Smooth muscle cell (in vitro differentiated cells): ENCODE data around the gene DEPDC1B. TPM values are rescaled to one million over a fixed set of nuclear protein-coding genes. Genes with fewer than 3 reads are reported as not detected.
"Not testable (repeated sequence)": the region's sequence is repeated elsewhere in the genome, so short reads cannot be mapped to it uniquely, and the experiment has no call there.

Experiments used
- DNase-seq: peaks from one replicate; lab custom pipeline; 2025; ENCODE audit not compliant: unreplicated experiment; lab: John Stamatoyannopoulos, UW
- H2AFZ ChIP-seq: fragments of 200-600 bp; sonication (generic); 2 replicates; pipeline ENCODE4 v1.6.0; 2016; ENCODE audit warnings: antibody characterized with exemption, low read depth, mild to moderate bottlenecking
- H3F3A ChIP-seq: fragments of 200-600 bp; sonication (generic); 2 replicates; pipeline ENCODE4 v1.6.0; 2017; ENCODE audit warnings: antibody characterized with exemption, low read depth
- H3K27ac ChIP-seq: fragments of 200-600 bp; sonication (generic); 2 replicates; pipeline ENCODE4 v1.5.1; 2016; ENCODE audit warnings: low read depth, mild to moderate bottlenecking
- H3K27me3 ChIP-seq: fragments of 200-600 bp; sonication (generic); 2 replicates; pipeline ENCODE4 v1.6.1; 2016; ENCODE audit warnings: low read depth, mild to moderate bottlenecking
- H3K36me3 ChIP-seq: fragments of 200-600 bp; sonication (generic); 2 replicates; pipeline ENCODE4 v1.5.1; 2016; ENCODE audit warnings: low read depth
- H3K4me1 ChIP-seq: fragments of 200-600 bp; sonication (generic); 2 replicates; pipeline ENCODE4 v1.5.1; 2016; ENCODE audit warnings: low read depth
- H3K4me2 ChIP-seq: fragments of 200-600 bp; sonication (generic); 2 replicates; pipeline ENCODE4 v1.6.0; 2016; ENCODE audit warnings: mild to moderate bottlenecking
- H3K4me3 ChIP-seq: fragments of 200-600 bp; sonication (generic); 2 replicates; pipeline ENCODE4 v1.5.1; 2016; ENCODE audit warnings: mild to moderate bottlenecking
- H3K79me2 ChIP-seq: fragments of 200-600 bp; sonication (generic); 2 replicates; pipeline ENCODE4 v1.6.0; 2016; ENCODE audit warnings: low read depth, mild to moderate bottlenecking
- H3K9ac ChIP-seq: fragments of 200-600 bp; sonication (generic); 2 replicates; pipeline ENCODE4 v1.6.0; 2016; ENCODE audit warnings: low read depth
- H3K9me3 ChIP-seq: fragments of 200-600 bp; sonication (generic); replicated peaks from 2 replicates; pipeline ENCODE4 v1.5.1; 2016; ENCODE audit warnings: low read depth
- H4K20me1 ChIP-seq: fragments of 200-600 bp; sonication (generic); 2 replicates; pipeline ENCODE4 v1.6.0; 2016; ENCODE audit warnings: low read depth
- WGBS: methylation state at CpG from one replicate; pipeline ENCODE4 v1.1.7; 2016; ENCODE audit warnings: low lambda C conversion rate; 5-methylcytosine and 5-hydroxymethylcytosine counted together
- polyA plus RNA-seq: library from polyadenylated mRNA; unstranded; fragments of >200 nt; fragmentation: Nextera tagmentation; extraction: Ambion mirVana; gene quantifications from 2 replicates; pipeline ENCODE4 v1.2.1, GENCODE V29; 2016
- total RNA-seq: library from RNA; depleted of rRNA; stranded (reverse); fragments of >200 nt; gene quantifications from 2 replicates; pipeline ENCODE4 v1.2.3, GENCODE V29; 2014
- TF ChIP-seq, protein P1 (sequence below): fragments of 200-600 bp; sonication (generic); IDR thresholded peaks from 2 replicates; pipeline ENCODE4 v1.5.1; 2017; ENCODE audit warnings: borderline replicate concordance, mild to moderate bottlenecking, antibody characterized with exemption; ENCODE audit not compliant: insufficient read depth, poor library complexity, severe bottlenecking

Gene DEPDC1B
- total and polyA plus RNA-seq, 2 experiments from 2014 or later, result 2.7 to 5.8 TPM

DNA sequence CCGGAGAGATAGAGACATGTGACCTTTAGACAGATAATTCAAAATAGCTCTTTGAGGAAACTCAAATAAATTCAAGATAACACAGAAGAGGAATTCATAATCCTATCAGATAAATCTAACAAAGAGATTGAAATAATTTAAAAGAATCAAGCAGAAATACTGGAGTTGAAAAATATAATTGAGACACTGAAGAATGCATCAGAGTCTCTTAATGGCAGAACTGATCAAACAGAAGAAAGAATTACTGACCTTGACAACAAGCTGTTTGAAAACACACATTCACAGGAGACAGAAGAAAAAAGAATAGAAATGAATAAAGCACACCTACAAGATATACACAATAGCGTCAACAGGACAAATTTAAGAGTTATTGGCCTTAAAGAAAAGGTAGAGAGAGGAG is 40.4 kb upstream of the DEPDC1B start:
- Histone ChIP-seq H3K27ac (no peak overlapping the region), H3K36me3 (no peaks in the 10 kb centered on the region), H2AFZ (no peak overlapping the region), H3K27me3 (no peaks in the 10 kb centered on the region), H3K4me3 (no peak overlapping the region), H3K9me3 (no peaks in the 10 kb centered on the region), H3K9ac (no peak overlapping the region), H4K20me1 (no peaks in the 10 kb centered on the region), H3K79me2 (no peaks in the 10 kb centered on the region), H3F3A (no peaks in the 10 kb centered on the region), H3K4me1 (no peaks in the 10 kb centered on the region), H3K4me2 (no peak overlapping the region)
- WGBS, result 98% methylated on average over 2 of the region's 2 CpGs
- DNase-seq, result no peak
- TF ChIP-seq, protein P1, sequence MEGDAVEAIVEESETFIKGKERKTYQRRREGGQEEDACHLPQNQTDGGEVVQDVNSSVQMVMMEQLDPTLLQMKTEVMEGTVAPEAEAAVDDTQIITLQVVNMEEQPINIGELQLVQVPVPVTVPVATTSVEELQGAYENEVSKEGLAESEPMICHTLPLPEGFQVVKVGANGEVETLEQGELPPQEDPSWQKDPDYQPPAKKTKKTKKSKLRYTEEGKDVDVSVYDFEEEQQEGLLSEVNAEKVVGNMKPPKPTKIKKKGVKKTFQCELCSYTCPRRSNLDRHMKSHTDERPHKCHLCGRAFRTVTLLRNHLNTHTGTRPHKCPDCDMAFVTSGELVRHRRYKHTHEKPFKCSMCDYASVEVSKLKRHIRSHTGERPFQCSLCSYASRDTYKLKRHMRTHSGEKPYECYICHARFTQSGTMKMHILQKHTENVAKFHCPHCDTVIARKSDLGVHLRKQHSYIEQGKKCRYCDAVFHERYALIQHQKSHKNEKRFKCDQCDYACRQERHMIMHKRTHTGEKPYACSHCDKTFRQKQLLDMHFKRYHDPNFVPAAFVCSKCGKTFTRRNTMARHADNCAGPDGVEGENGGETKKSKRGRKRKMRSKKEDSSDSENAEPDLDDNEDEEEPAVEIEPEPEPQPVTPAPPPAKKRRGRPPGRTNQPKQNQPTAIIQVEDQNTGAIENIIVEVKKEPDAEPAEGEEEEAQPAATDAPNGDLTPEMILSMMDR, result no peak

DNA sequence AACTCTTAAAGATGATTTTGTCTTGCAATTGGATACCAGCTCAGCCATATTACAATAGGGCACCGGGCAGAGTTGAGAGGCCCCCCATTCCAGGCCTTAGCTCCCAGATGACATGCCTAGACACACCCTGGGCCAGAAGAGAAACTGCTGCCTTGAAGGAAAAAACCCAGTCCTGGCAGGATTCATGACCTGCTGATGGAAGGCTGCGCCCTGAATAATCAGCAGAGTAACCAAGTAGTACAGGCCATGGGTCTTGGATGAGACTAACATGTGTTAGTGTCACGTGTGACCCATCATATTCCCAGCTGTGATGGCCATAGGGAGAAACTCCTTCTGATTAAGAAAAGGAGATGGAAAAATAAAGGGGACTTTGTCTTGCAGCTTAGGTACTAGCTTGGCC is 39.0 kb upstream of the DEPDC1B start:
- Histone ChIP-seq H3K4me1 (no peaks in the 10 kb centered on the region), H3K27me3 (no peaks in the 10 kb centered on the region), H3K36me3 (no peaks in the 10 kb centered on the region), H2AFZ (no peak overlapping the region), H3K27ac (no peak overlapping the region), H4K20me1 (no peaks in the 10 kb centered on the region), H3K4me3 (no peak overlapping the region), H3K79me2 (no peaks in the 10 kb centered on the region), H3K9ac (no peak overlapping the region), H3F3A (no peaks in the 10 kb centered on the region), H3K4me2 (no peak overlapping the region), H3K9me3 (no peaks in the 10 kb centered on the region)
- 80% methylated on average over 3 of the region's 3 CpGs for WGBS
- no peak for DNase-seq
- TF ChIP-seq, protein P1, result no peak

DNA sequence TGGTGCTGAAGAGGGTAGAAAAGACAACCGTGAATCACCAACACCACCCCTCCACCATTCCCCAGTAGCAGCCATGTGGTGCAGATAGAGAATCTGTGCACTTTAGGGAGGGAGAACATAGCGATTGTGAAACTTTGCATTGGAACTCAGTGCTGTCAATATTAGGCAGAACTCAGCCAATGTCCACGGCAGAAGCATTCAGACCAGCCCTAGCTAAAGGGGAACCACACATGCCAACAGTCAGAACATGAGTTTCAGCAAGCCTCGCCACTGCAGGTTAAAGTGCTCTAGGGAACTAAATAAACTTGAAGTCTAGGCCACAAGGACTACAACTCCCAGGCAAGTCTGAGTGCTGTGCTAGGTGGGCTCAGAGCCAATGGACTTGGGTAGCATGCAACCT is 38.5 kb upstream of the DEPDC1B start:
- TF ChIP-seq, protein P1, result no peak
- Histone ChIP-seq H4K20me1 (no peaks in the 10 kb centered on the region), H3K79me2 (no peaks in the 10 kb centered on the region), H3K4me1 (no peaks in the 10 kb centered on the region), H3K9me3 (no peaks in the 10 kb centered on the region), H3K36me3 (no peaks in the 10 kb centered on the region), H3K9ac (no peak overlapping the region), H3K27me3 (no peaks in the 10 kb centered on the region), H2AFZ (no peak overlapping the region), H3K4me3 (no peak overlapping the region), H3F3A (no peaks in the 10 kb centered on the region), H3K27ac (no peak overlapping the region), H3K4me2 (no peak overlapping the region)
- 84% methylated on average over 4 of the region's 4 CpGs for WGBS
- DNase-seq, result no peak

DNA sequence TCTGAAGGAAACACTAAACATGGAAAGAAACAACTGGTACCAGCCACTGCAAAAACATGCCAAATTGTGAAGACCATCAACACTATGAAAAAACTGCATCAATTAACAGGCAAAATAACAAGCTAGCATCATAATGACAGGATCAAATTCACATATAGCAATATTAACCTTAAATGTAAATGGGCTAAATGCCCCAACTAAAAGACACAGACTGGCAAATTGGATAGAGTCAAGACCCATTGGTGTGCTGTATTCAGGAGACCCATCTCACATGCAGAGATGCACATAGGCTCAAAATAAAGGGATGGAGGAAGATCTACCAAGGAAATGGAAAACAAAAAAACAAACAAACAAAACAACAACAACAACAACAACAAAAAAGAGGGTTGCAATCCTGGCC is 30.9 kb upstream of the DEPDC1B start:
- H3K9ac ChIP-seq, H3K4me1 ChIP-seq, H3K79me2 ChIP-seq, H3K9me3 ChIP-seq, H3K27ac ChIP-seq, H3F3A ChIP-seq, H3K4me2 ChIP-seq, H2AFZ ChIP-seq, H3K27me3 ChIP-seq, H4K20me1 ChIP-seq, DNase-seq, H3K4me3 ChIP-seq, H3K36me3 ChIP-seq: not testable (repeated sequence)
